Left ventricle myocardium superior (tissue), 1 donor: ENCODE measurements around the gene ITGB6. TPM values are rescaled to one million over a fixed set of nuclear protein-coding genes. Genes with fewer than 3 reads are reported as not detected.
A peak's percentile ranks its signal among the peaks of the same experiment; 100 is the strongest.

Experiments used
- ATAC-seq: fragments of 200-7000 bp; cut with Tn5 transposase; one replicate; pipeline ENCODE4 v1.9.1; 2020; ENCODE audit warnings: mild to moderate bottlenecking, moderate library complexity
- DNase-seq: peaks from one replicate; pipeline ENCODE4 v3.0.0-alpha.2; 2020
- intact Hi-C: fragments of 100-400 bp; cut with micrococcal nuclease; formaldehyde crosslinking; loops from one replicate; pipeline ENCODE4 v1.11.0; 2022
- total RNA-seq: library from RNA; stranded (reverse); fragmentation: NEBNext Ultra II Directional; extraction: Animal tissue kit (Norgen Biotek cat#: 25700); gene quantifications from one replicate; pipeline ENCODE4 v1.2.1, GENCODE V29; 2021
- donor health status: DM: no; HTN: yes; CAD: no; lungs with severe emphysema.

Gene ITGB6
- total RNA-seq, 1 donor from 2014 or later, result 4.4 TPM

- intact Hi-C loops, result no loop called here
- peak; percentile 60 for ATAC-seq
- peak; percentile 19 for DNase-seq
These were observed 136.0 kb downstream of the ITGB6 start for GRCh38 chr2:160063879-160064612.

- intact Hi-C loops, result no loop called here
- no peak for ATAC-seq
These were observed 136.8 kb downstream of the ITGB6 start for GRCh38 chr2:160063271-160063670.

DNA sequence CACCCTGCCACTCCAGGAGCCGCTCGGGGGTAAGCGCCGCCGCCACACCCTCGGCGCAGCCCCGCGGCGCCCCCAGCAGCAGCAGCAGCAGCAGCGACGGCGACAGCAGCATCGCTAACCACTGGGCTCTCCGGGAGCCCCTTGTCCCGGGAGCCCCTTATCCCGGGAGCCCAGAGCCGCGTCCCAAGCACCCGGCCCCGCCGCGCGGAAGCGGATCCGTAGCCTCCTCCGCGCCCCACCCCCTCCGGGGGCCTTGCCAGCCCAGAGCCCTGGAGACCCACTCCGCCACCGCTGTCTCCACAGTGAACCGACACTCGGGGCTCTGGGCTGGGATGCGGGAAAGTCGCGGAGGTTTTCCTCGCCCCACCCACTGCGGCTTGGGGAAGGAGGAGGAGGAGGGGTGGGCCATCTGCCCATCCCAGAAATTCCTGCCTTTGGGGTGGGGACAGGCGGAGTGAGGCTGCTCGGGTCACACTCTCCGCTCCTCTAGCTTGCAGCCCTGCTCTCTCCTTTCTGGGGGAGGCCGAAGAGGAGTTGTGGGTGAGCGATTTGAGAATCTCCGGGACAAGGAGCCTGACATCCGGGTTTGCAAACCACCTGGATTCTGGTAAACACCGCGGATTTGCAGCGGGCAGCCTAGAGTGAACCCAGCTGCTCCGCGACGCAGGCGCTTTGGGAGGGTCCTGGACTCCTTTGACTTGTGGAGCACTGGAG is 137.6 kb downstream of the ITGB6 start, which contains the start of gene PLA2R1:
TSS of gene PLA2R1 (minus strand) at position 324 of the 714 bp plus-strand sequence. CDS start at position 112, 212 bp downstream.
- intact Hi-C loops, result no loop called here
- peak; percentile 78 for ATAC-seq
- DNase-seq, result peak; percentile 69

More at GRCh38 chr2:160063271-160063670, 136.8 kb downstream of the ITGB6 start:
- no peak for DNase-seq

- intact Hi-C loops, result no loop called here
These were observed 138.2 kb downstream of the ITGB6 start for GRCh38 chr2:160061944-160062291.

DNA sequence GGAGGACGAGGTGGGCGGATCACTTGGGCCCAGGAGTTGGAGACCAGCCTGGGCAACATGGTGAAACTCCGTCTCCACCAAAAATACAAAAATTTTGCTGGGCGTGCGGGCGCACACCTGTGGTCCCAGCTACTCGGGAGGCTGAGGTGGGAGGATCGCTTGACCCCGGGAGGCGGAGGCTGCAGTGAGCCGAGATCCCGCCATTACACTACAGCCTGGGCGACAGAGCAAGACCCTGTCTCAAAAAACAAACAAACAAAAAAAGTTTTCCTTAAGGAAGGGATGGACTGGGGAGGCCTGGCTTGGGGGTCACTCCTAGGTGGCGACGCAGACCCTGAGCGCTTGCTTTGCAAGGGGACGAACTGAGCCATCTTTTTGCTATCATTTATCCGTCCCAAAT is 138.5 kb downstream of the ITGB6 start:
- no peak for ATAC-seq
- intact Hi-C loops, result no loop called here
- DNase-seq, result no peak

More at GRCh38 chr2:160061944-160062291, 138.2 kb downstream of the ITGB6 start:
- ATAC-seq (peak; percentile 17), DNase-seq (peak; percentile 29)

DNA sequence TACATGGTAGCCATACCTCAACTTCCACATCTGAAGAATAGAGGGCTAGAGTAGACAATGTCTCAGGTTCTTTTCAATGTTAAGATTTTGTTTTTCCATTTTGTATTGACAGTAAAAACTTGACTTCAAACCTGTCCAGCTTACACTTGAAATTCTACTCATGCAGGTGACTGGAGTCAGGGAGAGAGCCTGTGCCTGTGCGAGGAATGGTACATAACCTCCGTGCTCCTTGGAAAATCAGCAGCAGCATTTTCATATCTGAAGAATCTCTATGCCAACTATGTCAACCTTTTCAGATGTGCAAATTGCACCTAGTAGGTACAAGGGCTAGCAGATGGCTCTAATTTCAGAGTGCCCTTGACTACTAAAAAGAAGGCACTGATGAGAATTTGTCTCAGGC is 139.8 kb downstream of the ITGB6 start:
- no peak for DNase-seq
- ATAC-seq, result no peak
- intact Hi-C loops, result no loop called here

- ATAC-seq, result no peak
- DNase-seq, result no peak
- intact Hi-C loops, result no loop called here
These were observed 142.7 kb downstream of the ITGB6 start for GRCh38 chr2:160057356-160057755.

GRCh38 chr2:160055726-160056108 is 144.4 kb downstream of the ITGB6 start:
- no peak for ATAC-seq
- intact Hi-C loops, result no loop called here
- no peak for DNase-seq

DNA sequence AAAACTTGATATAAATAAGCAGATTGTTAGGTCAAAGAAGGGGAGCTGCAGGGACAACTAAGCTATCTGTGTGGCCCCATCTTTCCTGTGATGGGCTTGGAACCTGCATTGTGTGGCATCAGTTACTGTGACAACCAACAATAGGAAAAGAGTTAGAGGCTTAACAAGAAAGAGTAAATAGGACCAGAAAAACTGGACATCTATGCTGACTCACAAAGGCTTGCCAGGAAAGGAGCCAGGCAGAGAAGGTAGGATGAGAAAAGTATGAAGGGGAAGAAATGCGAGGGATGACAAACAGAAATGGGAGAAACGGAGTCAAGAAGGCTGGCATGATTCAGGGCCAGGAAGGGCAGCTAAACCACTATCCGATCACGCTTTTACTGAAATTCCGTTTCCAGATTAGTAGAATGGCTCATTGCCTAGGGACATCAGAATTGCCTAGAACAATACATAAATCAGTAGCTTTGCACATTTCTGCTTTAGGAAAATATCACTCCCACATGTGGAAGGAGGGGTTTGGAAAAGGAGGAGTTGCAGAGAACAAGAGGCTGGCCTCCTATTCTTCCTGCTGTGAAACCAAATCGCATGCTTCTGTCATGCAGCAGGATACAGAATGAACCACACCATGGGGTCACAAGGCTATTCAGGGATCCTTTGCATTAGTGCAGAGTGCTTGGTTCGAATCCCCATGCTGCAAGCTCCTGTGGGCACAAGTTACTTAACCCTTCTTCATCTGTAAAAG is 144.9 kb downstream of the ITGB6 start:
- DNase-seq (no peak), ATAC-seq (no peak)
- intact Hi-C loops, result no loop called here

GRCh38 chr2:160053946-160054345 is 146.1 kb downstream of the ITGB6 start:
- ATAC-seq, result no peak
- no peak for DNase-seq
- intact Hi-C loops, result no loop called here

GRCh38 chr2:160052531-160052930 is 147.5 kb downstream of the ITGB6 start:
- intact Hi-C loops, result no loop called here

GRCh38 chr2:160051371-160051800 is 148.7 kb downstream of the ITGB6 start:
- no peak for ATAC-seq
- DNase-seq, result no peak
- intact Hi-C loops, result no loop called here

More at GRCh38 chr2:160052531-160052930, 147.5 kb downstream of the ITGB6 start:
- ATAC-seq (no peak), DNase-seq (no peak)

DNA sequence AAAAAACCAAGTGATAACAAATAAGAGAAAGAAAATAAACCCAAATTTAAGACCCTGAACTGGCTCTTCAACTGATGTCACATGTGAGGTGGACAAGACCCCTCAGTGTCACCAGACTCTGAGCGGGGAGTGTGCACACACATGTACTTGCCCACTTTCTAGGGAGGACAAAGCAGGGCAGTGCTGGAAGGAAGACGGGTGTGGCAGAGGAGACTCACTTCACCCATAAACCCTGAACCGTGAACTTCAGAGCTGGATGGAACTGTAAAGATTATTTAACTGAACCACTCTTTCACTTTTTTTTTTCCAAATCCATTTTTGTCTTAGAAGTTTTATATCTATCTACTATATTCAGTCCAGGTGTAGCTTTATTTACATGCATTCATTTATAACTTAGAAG is 149.9 kb downstream of the ITGB6 start:
- DNase-seq (no peak), ATAC-seq (no peak)
- intact Hi-C loops, result no loop called here

Other genes with a start within 250 kb of the ITGB6 start
- 2.9 TPM for gene PLA2R1, start 137.7 kb downstream of the ITGB6 start, total RNA-seq